ENCODE results near the gene CCN2.

The CCN2 gene, protein sequence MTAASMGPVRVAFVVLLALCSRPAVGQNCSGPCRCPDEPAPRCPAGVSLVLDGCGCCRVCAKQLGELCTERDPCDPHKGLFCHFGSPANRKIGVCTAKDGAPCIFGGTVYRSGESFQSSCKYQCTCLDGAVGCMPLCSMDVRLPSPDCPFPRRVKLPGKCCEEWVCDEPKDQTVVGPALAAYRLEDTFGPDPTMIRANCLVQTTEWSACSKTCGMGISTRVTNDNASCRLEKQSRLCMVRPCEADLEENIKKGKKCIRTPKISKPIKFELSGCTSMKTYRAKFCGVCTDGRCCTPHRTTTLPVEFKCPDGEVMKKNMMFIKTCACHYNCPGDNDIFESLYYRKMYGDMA

DNA sequence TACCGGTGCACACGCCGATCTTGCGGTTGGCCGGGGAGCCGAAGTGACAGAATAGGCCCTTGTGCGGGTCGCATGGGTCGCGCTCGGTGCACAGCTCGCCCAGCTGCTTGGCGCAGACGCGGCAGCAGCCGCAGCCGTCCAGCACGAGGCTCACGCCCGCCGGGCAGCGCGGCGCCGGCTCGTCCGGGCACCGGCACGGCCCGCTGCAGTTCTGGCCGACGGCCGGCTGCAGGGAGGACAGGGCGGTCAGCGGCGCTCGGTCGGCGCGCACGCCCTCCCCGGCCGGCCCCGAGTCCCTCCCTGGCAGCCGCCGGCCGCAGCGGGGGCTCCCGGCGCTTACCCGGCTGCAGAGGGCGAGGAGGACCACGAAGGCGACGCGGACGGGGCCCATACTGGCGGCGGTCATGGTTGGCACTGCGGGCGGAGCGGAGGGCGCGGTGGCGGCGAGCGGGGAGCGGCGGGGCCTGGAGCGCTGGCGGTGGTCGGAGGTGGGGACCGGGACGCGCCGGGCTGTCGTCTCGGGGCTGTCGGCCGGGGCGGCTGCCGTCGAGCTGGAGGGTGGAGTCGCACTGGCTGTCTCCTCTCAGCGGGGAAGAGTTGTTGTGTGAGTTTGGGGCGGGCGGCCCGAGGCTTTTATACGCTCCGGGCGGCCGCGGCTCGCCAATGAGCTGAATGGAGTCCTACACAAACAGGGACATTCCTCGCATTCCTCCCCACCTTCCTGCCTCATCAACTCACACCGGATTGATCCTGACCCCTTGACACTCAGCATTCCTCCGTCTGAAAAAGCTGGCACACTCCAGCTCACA, at the start of gene CCN2:
Gene CCN2 (minus strand): TSS at position 606 of the 809 bp plus-strand sequence. CDS start 200 bp downstream, at position 406.
- Mint-ChIP-seq H3K27me3 (peaks cover 33% of the 10 kb centered on the region), H3K4me3 (peak within 1 kb of the TSS; percentile 90), H3K4me1 (peaks cover 6% of the 10 kb centered on the region), H3K36me3 (no peaks in the 10 kb centered on the region), H3K27ac (no peak within 1 kb of the TSS), H3K9me3 (no peaks in the 10 kb centered on the region)
- ATAC-seq (ENCODE audit: low read depth), result peak; percentile 42
- DNase-seq (ENCODE audit: low spot score in 2 of 2), result peak in 1 of 2 donors; percentile 35

DNA sequence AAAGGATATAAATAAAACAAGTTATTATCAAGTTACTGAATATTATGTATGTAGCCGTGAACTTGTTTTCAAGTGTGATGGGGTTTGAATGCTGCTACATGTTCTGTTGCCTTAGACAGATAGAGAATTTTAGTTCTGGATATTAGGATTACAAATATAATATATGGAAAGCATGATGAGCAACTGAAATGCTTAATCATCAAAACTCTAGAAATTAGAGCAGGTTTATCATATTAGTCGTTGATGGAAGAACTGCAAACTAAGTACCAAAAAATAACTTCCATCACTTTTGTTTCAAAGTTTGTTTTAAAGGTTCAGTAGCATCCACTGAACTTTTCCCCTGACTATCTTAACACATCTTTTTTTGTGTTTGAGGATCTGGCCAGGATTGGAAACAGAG, 49.1 kb upstream of the CCN2 start:
- H3K27ac Mint-ChIP-seq, result no peak overlapping the region

DNA sequence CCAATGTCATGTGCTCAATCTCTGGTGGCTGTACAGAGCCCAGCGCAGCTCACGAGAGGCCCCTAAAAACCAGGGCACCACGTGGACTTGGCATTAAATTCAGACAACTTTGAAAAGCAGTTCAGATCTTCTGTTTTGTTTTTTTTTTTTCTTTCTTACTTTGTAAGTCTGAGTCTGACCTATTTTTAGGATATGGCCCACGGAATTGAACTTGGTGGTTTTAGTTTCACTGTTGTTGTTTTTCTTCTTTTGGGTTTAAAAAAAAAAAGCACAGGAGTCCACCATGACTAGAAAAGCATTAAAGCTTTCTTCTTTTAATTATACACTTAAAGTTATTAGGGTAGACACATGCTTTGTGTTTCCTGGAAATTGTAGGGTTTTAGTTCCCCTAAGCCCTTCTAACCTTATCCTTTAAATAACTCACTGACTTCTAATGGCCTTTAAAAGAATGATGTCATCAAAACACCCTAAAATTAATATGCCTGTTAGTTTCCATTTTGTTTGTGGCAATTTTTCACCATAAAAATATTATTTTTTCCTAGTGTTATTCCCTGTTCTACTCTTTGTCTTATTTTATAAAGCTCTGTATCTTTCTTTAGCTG, 48.5 kb upstream of the CCN2 start:
- H3K36me3 Mint-ChIP-seq, result no peaks in the 10 kb centered on the region
- no peak overlapping the region for H3K27ac Mint-ChIP-seq
- peaks cover 3% of the 10 kb centered on the region for H3K9me3 Mint-ChIP-seq
- peaks cover 2% of the 10 kb centered on the region for H3K4me1 Mint-ChIP-seq
- ATAC-seq (ENCODE audit: low read depth), result no peak
- H3K27me3 Mint-ChIP-seq, result no peaks in the 10 kb centered on the region
- H3K4me3 Mint-ChIP-seq, result no peak overlapping the region
- no peak for DNase-seq (ENCODE audit: low spot score in 2 of 2)

More for the DNA sequence above, 49.1 kb upstream of the CCN2 start:
- Mint-ChIP-seq H3K27me3 (no peaks in the 10 kb centered on the region), H3K4me1 (peaks cover 2% of the 10 kb centered on the region), H3K36me3 (no peaks in the 10 kb centered on the region), H3K9me3 (peaks cover 3% of the 10 kb centered on the region), H3K4me3 (no peak overlapping the region)
- no peak for ATAC-seq (ENCODE audit: low read depth)
- no peak for DNase-seq (ENCODE audit: low spot score in 2 of 2)

DNA sequence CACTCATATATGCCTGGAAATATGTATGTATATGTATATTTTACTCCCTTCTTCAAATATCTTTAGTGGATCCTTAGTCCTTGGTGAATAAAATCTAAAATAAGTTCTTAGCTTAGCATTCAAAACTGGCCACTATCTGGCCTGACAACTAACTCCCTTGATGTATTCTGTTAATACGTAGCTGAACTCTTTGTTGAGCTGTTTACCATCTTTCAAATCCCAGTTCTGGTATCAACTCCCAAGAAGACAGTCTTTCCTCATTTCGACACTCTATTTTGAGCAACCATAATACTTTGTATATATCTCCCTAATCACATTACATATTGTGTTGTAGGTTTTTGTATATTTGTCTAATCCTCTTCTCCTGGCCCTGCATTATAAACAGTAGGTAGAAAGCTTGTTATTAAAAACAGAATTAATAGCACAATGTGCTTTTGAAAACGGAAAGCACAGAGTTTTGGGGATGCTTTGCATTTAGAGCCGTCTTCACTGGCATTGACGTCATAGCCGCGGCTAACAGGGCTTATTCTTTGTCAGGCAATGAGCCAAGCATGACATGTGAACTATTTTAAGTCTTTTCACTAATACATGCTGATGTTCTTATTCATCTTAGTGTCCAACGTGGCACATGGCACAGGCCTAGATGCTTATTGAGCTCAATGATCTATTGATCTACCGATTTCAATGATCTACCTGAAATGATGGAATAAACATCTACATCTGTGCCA, 47.2 kb upstream of the CCN2 start:
- Mint-ChIP-seq H3K27ac (no peak overlapping the region), H3K9me3 (no peaks in the 10 kb centered on the region), H3K36me3 (no peaks in the 10 kb centered on the region), H3K4me1 (peaks cover 2% of the 10 kb centered on the region), H3K4me3 (no peak overlapping the region), H3K27me3 (no peaks in the 10 kb centered on the region)
- peak; percentile 29 for ATAC-seq (ENCODE audit: low read depth)
- DNase-seq (ENCODE audit: low spot score in 2 of 2), result no peak

DNA sequence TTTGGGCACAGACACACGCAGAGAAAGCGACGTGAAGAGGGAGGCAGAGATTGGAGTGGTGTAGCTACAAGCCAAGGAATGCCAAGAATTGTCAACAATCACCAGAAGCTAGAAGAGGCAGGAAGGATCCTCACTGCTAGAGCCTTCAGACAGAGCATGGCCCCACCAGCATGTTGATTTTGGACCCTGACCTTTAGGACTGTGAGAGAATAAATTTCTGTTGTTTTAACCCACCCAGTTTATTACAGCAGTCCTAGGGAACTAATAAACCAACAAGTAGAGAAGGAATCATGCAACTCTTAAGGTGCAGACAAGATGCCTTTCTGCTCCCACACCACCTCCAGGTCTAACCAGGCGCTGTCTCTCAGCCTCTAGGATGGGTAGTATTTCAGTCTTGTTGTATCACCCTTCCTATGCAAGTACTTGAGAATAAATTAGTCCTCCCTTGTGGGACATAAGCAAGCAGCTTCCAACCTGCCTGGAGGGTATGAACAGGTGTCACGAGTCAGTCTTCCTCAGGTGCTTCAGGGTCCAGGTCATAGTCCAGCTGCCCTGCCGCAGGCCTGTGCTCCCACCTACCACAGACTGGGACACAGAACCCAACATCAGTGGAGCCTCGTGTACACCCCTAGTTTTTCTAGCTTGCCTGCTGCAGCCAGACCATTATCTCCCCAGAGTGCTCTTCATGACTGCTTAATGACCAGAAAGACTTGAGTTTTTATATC, 46.4 kb upstream of the CCN2 start:
- no peaks in the 10 kb centered on the region for H3K36me3 Mint-ChIP-seq
- peaks cover 2% of the 10 kb centered on the region for H3K4me1 Mint-ChIP-seq
- no peak overlapping the region for H3K4me3 Mint-ChIP-seq
- no peak for DNase-seq (ENCODE audit: low spot score in 2 of 2)
- H3K9me3 Mint-ChIP-seq, result no peaks in the 10 kb centered on the region
- no peaks in the 10 kb centered on the region for H3K27me3 Mint-ChIP-seq
- ATAC-seq (ENCODE audit: low read depth), result no peak
- H3K27ac Mint-ChIP-seq, result no peak overlapping the region

DNA sequence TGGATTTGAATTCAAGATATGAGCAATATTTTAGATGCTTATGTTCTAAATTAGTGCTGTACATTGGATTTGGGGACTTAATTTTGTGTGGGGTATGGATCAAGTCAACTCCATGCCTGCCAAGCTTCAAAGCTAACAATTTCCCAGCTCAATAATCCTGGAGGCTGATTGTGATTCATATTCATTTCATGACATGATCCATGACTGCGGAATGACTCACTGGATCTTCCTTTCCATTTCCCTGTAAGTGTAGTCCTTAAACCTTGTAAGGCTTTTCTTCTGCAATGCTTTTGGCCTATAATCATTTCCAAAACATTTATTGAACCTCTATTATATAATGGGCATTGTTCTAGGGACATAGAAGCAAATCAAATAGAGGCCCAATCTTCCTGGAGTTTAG, 44.7 kb upstream of the CCN2 start:
- no peaks in the 10 kb centered on the region for H3K36me3 Mint-ChIP-seq
- no peaks in the 10 kb centered on the region for H3K27me3 Mint-ChIP-seq
- H3K4me1 Mint-ChIP-seq, result peaks cover 2% of the 10 kb centered on the region
- no peak for ATAC-seq (ENCODE audit: low read depth)
- H3K9me3 Mint-ChIP-seq, result no peaks in the 10 kb centered on the region
- no peak overlapping the region for H3K4me3 Mint-ChIP-seq
- no peak overlapping the region for H3K27ac Mint-ChIP-seq
- no peak for DNase-seq (ENCODE audit: low spot score in 2 of 2)

DNA sequence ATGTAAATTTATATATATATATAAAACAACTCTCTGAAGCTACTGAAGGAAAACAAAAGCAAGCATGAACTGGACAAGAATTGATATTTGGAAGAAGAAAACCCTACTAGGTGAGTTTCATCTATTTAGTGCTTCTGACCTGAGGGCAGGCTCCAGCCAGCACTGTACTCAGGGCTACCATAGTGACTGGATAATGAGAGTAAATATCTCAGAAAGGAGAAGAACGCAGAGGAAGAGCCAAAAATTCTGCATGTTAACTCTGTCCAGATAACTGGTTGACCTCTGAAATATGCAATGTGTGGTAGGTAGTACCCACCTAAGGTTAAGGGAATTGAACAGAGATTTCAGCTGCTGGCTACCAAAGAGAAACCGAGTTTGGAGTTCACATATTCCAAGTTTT, 41.4 kb upstream of the CCN2 start:
- Mint-ChIP-seq H3K36me3 (no peaks in the 10 kb centered on the region), H3K27me3 (no peaks in the 10 kb centered on the region), H3K4me3 (no peak overlapping the region), H3K4me1 (no peaks in the 10 kb centered on the region), H3K27ac (no peak overlapping the region), H3K9me3 (no peaks in the 10 kb centered on the region)
- no peak for ATAC-seq (ENCODE audit: low read depth)
- no peak for DNase-seq (ENCODE audit: low spot score in 2 of 2)

DNA sequence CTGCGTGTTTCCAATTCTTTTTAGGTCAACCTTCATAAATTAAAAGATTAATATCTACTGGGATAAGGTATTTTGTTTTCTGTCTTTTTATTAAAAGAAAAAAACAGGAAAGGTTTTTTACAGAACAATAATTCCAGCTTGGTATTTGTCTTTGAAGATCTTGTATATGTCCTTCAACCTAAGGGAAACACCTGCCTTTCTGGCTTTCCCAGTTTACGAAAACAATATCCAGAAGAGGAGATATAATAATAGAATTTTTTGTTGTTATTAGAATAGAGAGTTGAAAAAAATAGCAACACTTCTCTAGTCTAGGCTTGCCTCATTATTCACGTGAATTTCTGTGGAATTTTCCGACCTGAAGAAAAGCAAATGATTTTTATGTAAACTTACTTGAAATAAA, 37.9 kb upstream of the CCN2 start:
- ATAC-seq (ENCODE audit: low read depth) (no peak), DNase-seq (ENCODE audit: low spot score in 2 of 2) (no peak)
- H3K4me1 Mint-ChIP-seq, result no peaks in the 10 kb centered on the region
- H3K36me3 Mint-ChIP-seq, result no peaks in the 10 kb centered on the region
- no peak overlapping the region for H3K4me3 Mint-ChIP-seq
- no peaks in the 10 kb centered on the region for H3K27me3 Mint-ChIP-seq
- no peak overlapping the region for H3K27ac Mint-ChIP-seq
- no peaks in the 10 kb centered on the region for H3K9me3 Mint-ChIP-seq

DNA sequence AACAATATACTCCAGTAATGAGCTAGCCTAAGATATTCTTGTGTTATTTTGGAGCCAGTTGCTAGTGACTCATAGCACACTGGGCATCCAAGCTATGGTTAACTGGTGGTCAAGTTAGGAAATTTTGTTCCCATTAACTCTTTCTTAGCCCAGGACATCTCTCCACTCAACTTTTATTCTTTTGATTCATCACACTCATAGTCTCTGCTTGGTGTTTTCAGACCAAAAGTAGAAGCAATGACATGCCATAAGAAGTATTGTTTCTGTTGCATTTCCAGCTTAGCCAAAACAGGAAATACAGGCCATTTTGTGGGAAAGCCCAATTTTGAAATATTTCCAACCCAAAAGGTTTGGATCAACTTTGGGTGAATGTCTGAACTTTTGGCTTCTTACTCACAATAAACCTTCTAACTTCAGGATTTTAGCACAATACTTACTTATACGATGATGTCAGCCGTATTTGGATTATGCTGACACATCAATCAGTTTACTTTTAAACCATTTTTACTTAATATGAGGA, 31.6 kb upstream of the CCN2 start:
- Mint-ChIP-seq H3K27me3 (no peaks in the 10 kb centered on the region), H3K9me3 (no peaks in the 10 kb centered on the region), H3K27ac (no peak overlapping the region), H3K4me1 (no peaks in the 10 kb centered on the region), H3K4me3 (no peak overlapping the region), H3K36me3 (no peaks in the 10 kb centered on the region)
- DNase-seq (ENCODE audit: low spot score in 2 of 2), result no peak
- ATAC-seq (ENCODE audit: low read depth), result no peak

DNA sequence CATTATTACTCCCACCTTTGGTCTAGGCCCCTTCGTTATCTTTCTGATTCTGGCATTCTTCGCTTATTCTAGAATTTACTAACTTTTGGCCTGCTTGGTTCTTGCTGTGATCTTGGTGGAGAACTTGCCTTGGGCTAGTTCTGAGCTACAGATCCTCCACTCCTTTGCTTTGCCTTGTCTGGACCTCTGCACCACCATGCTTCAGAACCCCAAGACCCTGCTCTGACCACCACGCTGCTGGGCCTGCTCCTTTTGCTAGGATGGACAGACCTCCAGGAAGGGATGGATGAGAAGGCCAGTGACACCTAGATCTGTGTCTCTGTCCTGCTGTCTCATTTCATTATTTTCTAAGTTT, 30.4 kb upstream of the CCN2 start:
- H3K27ac Mint-ChIP-seq, result no peak overlapping the region
- H3K27me3 Mint-ChIP-seq, result no peaks in the 10 kb centered on the region
- no peak overlapping the region for H3K4me3 Mint-ChIP-seq
- DNase-seq (ENCODE audit: low spot score in 2 of 2), result no peak
- no peaks in the 10 kb centered on the region for H3K36me3 Mint-ChIP-seq
- H3K9me3 Mint-ChIP-seq, result no peaks in the 10 kb centered on the region
- H3K4me1 Mint-ChIP-seq, result no peaks in the 10 kb centered on the region
- no peak for ATAC-seq (ENCODE audit: low read depth)

DNA sequence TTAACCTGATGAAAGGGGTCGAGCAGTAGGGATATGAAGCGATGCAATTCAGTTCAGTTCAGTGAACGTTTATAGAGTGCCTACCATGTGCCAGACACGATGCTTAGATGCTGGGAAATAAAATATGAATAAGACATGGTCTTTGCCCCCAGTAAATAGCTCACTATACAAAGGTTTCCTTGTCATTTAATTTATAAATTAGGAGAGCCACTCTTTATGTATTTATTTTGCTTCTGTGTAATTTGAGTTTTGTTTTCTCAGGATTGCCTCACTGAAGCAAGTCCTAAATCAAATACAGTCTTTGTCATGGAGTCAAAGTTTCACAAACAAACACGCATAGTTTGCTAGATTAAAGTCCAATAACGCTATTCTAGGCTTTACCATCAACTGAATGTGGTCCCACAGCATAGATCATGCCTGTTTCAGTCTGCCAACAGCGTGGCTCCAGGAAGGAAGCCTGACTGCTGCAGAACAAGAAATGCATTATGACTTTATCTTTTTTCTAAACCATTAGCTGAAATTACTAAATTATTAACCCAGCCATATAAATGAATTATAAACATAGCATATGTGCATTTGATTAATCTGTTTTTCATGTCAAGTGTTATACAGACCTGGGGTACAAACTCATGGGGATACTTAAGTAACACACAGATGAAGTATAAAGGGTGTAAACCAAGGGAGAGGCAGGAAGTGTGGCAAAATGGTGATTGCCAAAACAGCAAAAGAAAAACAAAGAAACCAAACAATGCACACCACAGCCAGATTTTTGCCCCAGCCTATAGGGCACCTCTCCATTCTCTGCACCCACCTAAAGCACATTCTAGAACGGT, 29.8 kb upstream of the CCN2 start:
- Mint-ChIP-seq H3K27me3 (no peaks in the 10 kb centered on the region), H3K36me3 (no peaks in the 10 kb centered on the region), H3K9me3 (no peaks in the 10 kb centered on the region), H3K4me3 (no peak overlapping the region), H3K4me1 (no peaks in the 10 kb centered on the region), H3K27ac (no peak overlapping the region)
- DNase-seq (ENCODE audit: low spot score in 2 of 2), result no peak
- no peak for ATAC-seq (ENCODE audit: low read depth)

DNA sequence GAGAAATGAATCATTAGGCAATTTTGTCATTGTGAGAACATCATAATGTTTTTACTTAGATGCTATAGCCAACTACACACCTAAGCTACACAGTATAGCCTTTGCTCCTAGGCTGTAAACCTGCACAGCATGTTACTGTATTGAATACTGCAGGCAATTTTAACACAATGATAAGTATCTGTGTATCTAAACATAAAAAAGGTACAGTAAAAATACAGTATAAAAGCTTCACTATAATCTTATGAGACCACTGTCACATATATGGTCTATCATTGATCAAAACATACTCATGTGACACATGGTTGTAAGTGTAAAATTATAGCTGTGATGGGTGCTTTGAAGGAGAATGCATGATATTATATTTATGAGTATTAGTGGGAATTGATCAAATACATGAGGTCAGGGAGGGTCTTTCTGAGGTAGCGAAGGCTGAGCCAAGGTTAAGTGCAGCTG, 29.2 kb upstream of the CCN2 start:
- H3K27ac Mint-ChIP-seq, result no peak overlapping the region
- no peaks in the 10 kb centered on the region for H3K27me3 Mint-ChIP-seq
- H3K4me1 Mint-ChIP-seq, result no peaks in the 10 kb centered on the region
- DNase-seq (ENCODE audit: low spot score in 2 of 2) (no peak), ATAC-seq (ENCODE audit: low read depth) (no peak)
- no peaks in the 10 kb centered on the region for H3K36me3 Mint-ChIP-seq
- H3K4me3 Mint-ChIP-seq, result no peak overlapping the region
- no peaks in the 10 kb centered on the region for H3K9me3 Mint-ChIP-seq

Measured in memory B cell (primary cell).